Prostate gland (tissue), 2 donors: ENCODE measurements around the gene RGS19.

Source experiments
- CTCF ChIP-seq, 4 experiments: fragments of 200-600 bp in 2 of 4; fragments of 450-650 bp in 2 of 4; sonication (generic) in 2 of 4; IDR thresholded peaks; 1 replicate in 3 of 4; 2 replicates in 1 of 4; pipeline ENCODE4 v1.5.1; 2016 to 2019; ENCODE audit warnings: antibody characterized with exemption in 4 of 4, mild to moderate bottlenecking in 2 of 4, moderate library complexity in 2 of 4
- POLR2A ChIP-seq: fragments of 450-650 bp; IDR thresholded peaks from one replicate; pipeline ENCODE4 v1.6.1; 2016; ENCODE audit warnings: antibody characterized with exemption, mild to moderate bottlenecking
- POLR2AphosphoS5 ChIP-seq: sonication (generic); formaldehyde crosslinking; IDR thresholded peaks from one replicate; pipeline ENCODE4 v1.6.1; 2017; ENCODE audit warnings: antibody characterized with exemption

- no peak for TF ChIP-seq CTCF (IDR thresholded peaks at IDR 0.05)
- no peak for TF ChIP-seq POLR2AphosphoS5
- no peak for TF ChIP-seq POLR2A
Measured at GRCh38 chr20:64032706-64033624, 46.4 kb downstream of the RGS19 start.
